Activated T-cell treated with anti-CD3 and anti-CD28 coated beads, Interleukin-2, amount 50 U/mL, for 1 hour (primary cell): ENCODE data around the gene SHISA5.
"Not testable (repeated sequence)": the region's sequence is repeated elsewhere in the genome, so short reads cannot be mapped to it uniquely, and the experiment has no call there.

Source experiments
- DNase-seq: peaks from one replicate; pipeline ENCODE4 v3.0.0-alpha.2; 2020

Gene SHISA5

GRCh38 chr3:48504051-48504946, at the start of gene SHISA5:
SHISA5 (minus strand) TSS chr3:48504174; CDS start chr3:48504094, 80 bp downstream.
- DNase-seq = peak; percentile 61

- DNase-seq = no peak
Observed at GRCh38 chr3:48553361-48553760, 49.4 kb upstream of the SHISA5 start.

- DNase-seq = no peak
Observed at GRCh38 chr3:48552111-48552951, 48.4 kb upstream of the SHISA5 start.

- not testable (repeated sequence) for DNase-seq
Observed at GRCh38 chr3:48551651-48552050, 47.7 kb upstream of the SHISA5 start.

GRCh38 chr3:48548729-48549705, 45.0 kb upstream of the SHISA5 start:
- DNase-seq = peak; percentile 86

GRCh38 chr3:48548126-48548525, 44.2 kb upstream of the SHISA5 start:
- DNase-seq = no peak

- DNase-seq = no peak
Observed at GRCh38 chr3:48546203-48546829, 42.3 kb upstream of the SHISA5 start.

- DNase-seq = no peak
Observed at GRCh38 chr3:48544141-48544540, 40.2 kb upstream of the SHISA5 start.

- DNase-seq = no peak
Observed at GRCh38 chr3:48543271-48543866, 39.4 kb upstream of the SHISA5 start.

- DNase-seq = no peak
Observed at GRCh38 chr3:48538451-48538850, 34.5 kb upstream of the SHISA5 start.

- no peak for DNase-seq
Observed at GRCh38 chr3:48536785-48537184, 32.8 kb upstream of the SHISA5 start.

- DNase-seq = no peak
Observed at GRCh38 chr3:48536116-48536515, 32.1 kb upstream of the SHISA5 start.

GRCh38 chr3:48535578-48535977, 31.6 kb upstream of the SHISA5 start:
- no peak for DNase-seq

- no peak for DNase-seq
Observed at GRCh38 chr3:48532977-48533337, 29.0 kb upstream of the SHISA5 start.

GRCh38 chr3:48532271-48532976, 28.4 kb upstream of the SHISA5 start:
- DNase-seq = no peak

- DNase-seq = not testable (repeated sequence)
Observed at GRCh38 chr3:48530701-48531100, 26.7 kb upstream of the SHISA5 start.

GRCh38 chr3:48528754-48529153, 24.8 kb upstream of the SHISA5 start:
- DNase-seq = no peak

GRCh38 chr3:48528048-48528447, 24.1 kb upstream of the SHISA5 start:
- no peak for DNase-seq

GRCh38 chr3:48524970-48525369, 21.0 kb upstream of the SHISA5 start:
- no peak for DNase-seq

GRCh38 chr3:48521635-48522034, 17.7 kb upstream of the SHISA5 start:
- no peak for DNase-seq

GRCh38 chr3:48519277-48519643, 15.3 kb upstream of the SHISA5 start:
- no peak for DNase-seq
